T-cell (primary cell): ENCODE measurements around the gene TMEM132C. TPM values are rescaled to one million over a fixed set of nuclear protein-coding genes. Genes with fewer than 3 reads are reported as not detected.

Source experiments
- ATAC-seq, 4 experiments: fragments of 200-7000 bp in 3 of 4; fragments of 150-1000 bp in 1 of 4; cut with Tn5 transposase; replicated peaks in 1 of 4; 1 replicate in 3 of 4; 2 replicates in 1 of 4; pipeline ENCODE4 v1.10.0; 2021; ENCODE audit warnings: moderate library complexity in 3 of 4, mild to moderate bottlenecking in 2 of 4, moderate number of reproducible peaks in 1 of 4
- CTCF ChIA-PET, 2 donors: fragments of 300-600 bp; sonication (Branson Sonifier 250); formaldehyde crosslinking; loops; one replicate each; lab custom pipeline; 2022; ENCODE audit warnings: antibody characterized with exemption in 2 of 2; lab: Charles Lee
- POLR2A ChIA-PET, 2 donors: fragments of 300-600 bp; sonication (Branson Sonifier 250); formaldehyde crosslinking; loops; one replicate each; lab custom pipeline; 2022; ENCODE audit warnings: antibody characterized with exemption in 2 of 2; lab: Charles Lee
- DNase-seq, 35 experiments: peaks; one replicate each; pipeline versions ENCODE4 v3.0.0 to v3.0.0-alpha.2; 2013 to 2023
- H3K27ac ChIP-seq: one replicate; pipeline ENCODE4 v1.5.1; 2013; ENCODE audit warnings: low read length
- H3K27me3 ChIP-seq, 2 experiments: replicated peaks in 1 of 2; 1 replicate in 1 of 2; 2 replicates in 1 of 2; pipeline versions ENCODE4 v1.6.1 to v1.7.0; 2013; ENCODE audit warnings: low read length in 1 of 2, mixed read lengths in 1 of 2; ENCODE audit not compliant: control insufficient read depth in 2 of 2, insufficient read depth in 2 of 2; ENCODE audit errors: extremely low read depth in 1 of 2
- H3K36me3 ChIP-seq, 2 donors: 1 replicate in 1 of 2; 2 replicates in 1 of 2; pipeline versions ENCODE4 v1.6.1 to v1.7.0; 2013; ENCODE audit warnings: low read length in 1 of 2; ENCODE audit not compliant: control insufficient read depth in 2 of 2, insufficient read depth in 1 of 2; ENCODE audit errors: extremely low read depth in 1 of 2
- H3K4me1 ChIP-seq, 2 experiments: 1 replicate in 1 of 2; 2 replicates in 1 of 2; pipeline versions ENCODE4 v1.6.1 to v1.7.0; 2013; ENCODE audit warnings: low read length in 2 of 2, mixed read lengths in 1 of 2; ENCODE audit not compliant: insufficient read depth in 2 of 2, control insufficient read depth in 1 of 2; ENCODE audit errors: extremely low read depth in 1 of 2
- H3K4me3 ChIP-seq, 2 donors: 1 replicate in 1 of 2; 2 replicates in 1 of 2; pipeline versions ENCODE4 v1.5.1 to v1.7.0; 2013; ENCODE audit warnings: mild to moderate bottlenecking in 2 of 2, low read length in 1 of 2, moderate library complexity in 1 of 2; ENCODE audit not compliant: control insufficient read depth in 1 of 2; ENCODE audit errors: extremely low read depth in 1 of 2
- H3K9me3 ChIP-seq: 2 replicates; pipeline ENCODE4 v1.7.0; 2013
- H3K27ac Mint-ChIP-seq, 2 donors: one replicate each; pipeline ENCODE4 v1.8.0; 2020 to 2021; ENCODE audit warnings: mild to moderate bottlenecking in 2 of 2, mixed read lengths in 2 of 2
- H3K27me3 Mint-ChIP-seq, 2 donors: one replicate each; pipeline ENCODE4 v1.8.0; 2021 to 2022; ENCODE audit warnings: mixed read lengths in 2 of 2
- H3K36me3 Mint-ChIP-seq: one replicate; pipeline ENCODE4 v1.8.0; 2021; ENCODE audit warnings: mixed read lengths
- H3K4me1 Mint-ChIP-seq, 3 donors: one replicate each; pipeline ENCODE4 v1.8.0; 2020 to 2022; ENCODE audit warnings: mixed read lengths in 3 of 3, mild to moderate bottlenecking in 1 of 3
- H3K4me3 Mint-ChIP-seq, 3 donors: one replicate each; pipeline ENCODE4 v1.8.0; 2020 to 2022; ENCODE audit warnings: mild to moderate bottlenecking in 3 of 3, mixed read lengths in 3 of 3, moderate library complexity in 3 of 3
- H3K9me3 Mint-ChIP-seq, 3 donors: one replicate each; pipeline ENCODE4 v1.8.0; 2020 to 2022; ENCODE audit warnings: mixed read lengths in 3 of 3
- WGBS: methylation state at CpG from one replicate; pipeline ENCODE4 v1.1.5; 2013; ENCODE audit warnings: missing lambda C conversion rate; ENCODE audit not compliant: insufficient coverage; 5-methylcytosine and 5-hydroxymethylcytosine counted together
- total RNA-seq, 35 experiments: library from RNA in 6 of 35; stranded (reverse) in 6 of 35; fragments of 120-200 nt in 1 of 35; gene quantifications; one replicate each; pipeline versions ENCODE4 v1.2.1 to v1.2.4 and lab custom pipeline; 2013 to 2026

Gene TMEM132C
- total RNA-seq, 5 donors from 2014 or later (not counting 1 experiment from before 2014, with no cell fraction given), result 0.07 TPM; not detected in 4

DNA sequence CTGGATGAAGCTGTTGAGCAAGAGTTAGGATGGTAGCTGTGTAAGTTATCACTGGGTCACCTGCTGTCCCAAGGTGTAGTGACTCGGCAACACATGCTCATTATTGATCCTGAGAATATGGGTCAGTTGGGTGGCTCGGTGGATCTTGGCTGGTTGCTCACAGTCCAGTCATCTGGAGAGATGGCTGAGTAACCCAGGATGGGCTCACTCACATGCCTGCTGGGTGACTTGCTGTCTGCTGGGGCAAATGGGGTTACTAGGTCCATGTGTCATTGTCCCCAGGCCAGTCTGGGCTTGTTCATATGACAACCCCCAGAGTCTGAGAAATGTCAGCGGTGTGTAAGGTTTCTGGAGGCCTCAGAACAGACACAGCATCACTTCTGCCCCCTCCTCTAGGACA, 487.3 kb downstream of the TMEM132C start:
- CTCF ChIA-PET, result no interaction called here
- H3K4me3 ChIP-seq, result no peak overlapping the region
- no peaks in the 10 kb centered on the region for H3K27me3 ChIP-seq
- DNase-seq (no peak), ATAC-seq (no peak)
- Mint-ChIP-seq H3K36me3 (no peaks in the 10 kb centered on the region), H3K4me1 (no peaks in the 10 kb centered on the region), H3K4me3 (no peak overlapping the region), H3K27me3 (no peaks in the 10 kb centered on the region), H3K9me3 (no peaks in the 10 kb centered on the region), H3K27ac (no peak overlapping the region)
- no peaks in the 10 kb centered on the region for H3K36me3 ChIP-seq
- POLR2A ChIA-PET, result interaction anchor here in 1 of 2 donors (0.6 kb wide), 1 partner anchor 147 kb away, joined by 4 read pairs; no protein-coding TSS in a partner anchor
- H3K27ac ChIP-seq, result no peak overlapping the region
- no peaks in the 10 kb centered on the region for H3K9me3 ChIP-seq
- WGBS, result 89% methylated on average over 2 of the region's 3 CpGs
- H3K4me1 ChIP-seq, result no peaks in the 10 kb centered on the region

- no peak overlapping the region for H3K27ac ChIP-seq
- POLR2A ChIA-PET, result no interaction called here
- no peak overlapping the region for H3K4me3 ChIP-seq
- no peaks in the 10 kb centered on the region for H3K36me3 ChIP-seq
- H3K4me1 Mint-ChIP-seq, result no peaks in the 10 kb centered on the region
- H3K27me3 Mint-ChIP-seq, result no peaks in the 10 kb centered on the region
- ATAC-seq (no peak), DNase-seq (no peak)
- H3K4me1 ChIP-seq, result no peaks in the 10 kb centered on the region
- WGBS, result 100% methylated on average over 1 of the region's 4 CpGs
- H3K4me3 Mint-ChIP-seq, result no peak overlapping the region
- no peaks in the 10 kb centered on the region for H3K9me3 Mint-ChIP-seq
- CTCF ChIA-PET, result no interaction called here
- no peaks in the 10 kb centered on the region for H3K36me3 Mint-ChIP-seq
- H3K27me3 ChIP-seq, result no peaks in the 10 kb centered on the region
- H3K27ac Mint-ChIP-seq, result no peak overlapping the region
- H3K9me3 ChIP-seq, result no peaks in the 10 kb centered on the region
These were observed 488.6 kb downstream of the TMEM132C start for GRCh38 chr12:128755566-128755965.
